ENCODE measurements around the gene RBP3.

- TF ChIP-seq CTCF (IDR thresholded peaks at IDR 0.05) (no peak), ZFX (IDR thresholded peaks at IDR 0.05; ENCODE audit: borderline replicate concordance) (no peak)
Measured at GRCh38 chr10:47383261-47384147, 35.3 kb downstream of the RBP3 start.
